Activated naive CD8-positive, alpha-beta T cell treated with anti-CD3 and anti-CD28 coated beads, Interleukin-2, amount 10 ng/mL, durations not matched to agents 7 days and 5 days (primary cell): ENCODE results near the gene MGAT5. TPM values are rescaled to one million over a fixed set of nuclear protein-coding genes. Genes with fewer than 3 reads are reported as not detected.

ENCODE experiments used
- ATAC-seq: fragments of 150-1000 bp; cut with Tn5 transposase; one replicate; pipeline ENCODE4 v1.10.0; 2021; ENCODE audit warnings: low read depth, moderate library complexity
- POLR2A ChIA-PET: fragments of 350-600 bp; sonication (Branson Sonifier 250); formaldehyde crosslinking; loops from one replicate; lab custom pipeline; 2021; ENCODE audit warnings: antibody characterized with exemption; lab: Charles Lee
- DNase-seq: peaks from one replicate; pipeline ENCODE4 v3.0.0; 2021
- H3K27ac Mint-ChIP-seq: one replicate; pipeline ENCODE4 v1.8.0; 2022; ENCODE audit warnings: mild to moderate bottlenecking, mixed read lengths
- H3K27me3 Mint-ChIP-seq: one replicate; pipeline ENCODE4 v1.8.0; 2022; ENCODE audit warnings: mild to moderate bottlenecking, moderate library complexity, mixed read lengths
- H3K36me3 Mint-ChIP-seq: one replicate; pipeline ENCODE4 v1.8.0; 2021; ENCODE audit warnings: mild to moderate bottlenecking, mixed read lengths
- H3K4me1 Mint-ChIP-seq: one replicate; pipeline ENCODE4 v1.8.0; 2021; ENCODE audit warnings: mixed read lengths
- H3K4me3 Mint-ChIP-seq: one replicate; pipeline ENCODE4 v1.8.0; 2022; ENCODE audit warnings: mild to moderate bottlenecking, moderate library complexity, mixed read lengths
- H3K9me3 Mint-ChIP-seq: one replicate; pipeline ENCODE4 v1.8.0; 2021; ENCODE audit warnings: mixed read lengths
- total RNA-seq, 2 experiments: library from RNA; stranded (reverse); gene quantifications; one replicate each; pipeline ENCODE4 v1.2.3, GENCODE V29; 2021

MGAT5 gene
- total RNA-seq, 2 experiments from 2014 or later: 66.3 to 70.9 TPM

GRCh38 chr2:134435936-134436335 lies 182.1 kb downstream of the MGAT5 start:
- no peaks in the 10 kb centered on the region for H3K4me1 Mint-ChIP-seq
- DNase-seq (no peak), ATAC-seq (no peak)
- H3K27ac Mint-ChIP-seq: no peak overlapping the region
- H3K36me3 Mint-ChIP-seq: peaks cover 1% of the 10 kb centered on the region
- no peak overlapping the region for H3K4me3 Mint-ChIP-seq
- H3K9me3 Mint-ChIP-seq: no peaks in the 10 kb centered on the region
- no peaks in the 10 kb centered on the region for H3K27me3 Mint-ChIP-seq
- POLR2A ChIA-PET: no interaction called here

GRCh38 chr2:134436706-134437105 lies 182.8 kb downstream of the MGAT5 start:
- H3K4me3 Mint-ChIP-seq: no peak overlapping the region
- H3K27me3 Mint-ChIP-seq: no peaks in the 10 kb centered on the region
- ATAC-seq (no peak), DNase-seq (no peak)
- no peaks in the 10 kb centered on the region for H3K4me1 Mint-ChIP-seq
- H3K36me3 Mint-ChIP-seq: peaks cover 1% of the 10 kb centered on the region
- H3K27ac Mint-ChIP-seq: no peak overlapping the region
- POLR2A ChIA-PET: no interaction called here
- H3K9me3 Mint-ChIP-seq: no peaks in the 10 kb centered on the region

GRCh38 chr2:134438371-134438770 lies 184.5 kb downstream of the MGAT5 start:
- no peak for DNase-seq
- no peak overlapping the region for H3K27ac Mint-ChIP-seq
- H3K4me1 Mint-ChIP-seq: no peaks in the 10 kb centered on the region
- no peaks in the 10 kb centered on the region for H3K27me3 Mint-ChIP-seq
- H3K9me3 Mint-ChIP-seq: no peaks in the 10 kb centered on the region
- no peaks in the 10 kb centered on the region for H3K36me3 Mint-ChIP-seq
- no peak overlapping the region for H3K4me3 Mint-ChIP-seq
- no peak for ATAC-seq
- POLR2A ChIA-PET: no interaction called here

GRCh38 chr2:134440336-134440909 lies 186.6 kb downstream of the MGAT5 start:
- H3K27ac Mint-ChIP-seq: no peak overlapping the region

GRCh38 chr2:134441153-134441863 lies 187.4 kb downstream of the MGAT5 start:
- Mint-ChIP-seq H3K27ac (no peak overlapping the region), H3K27me3 (no peaks in the 10 kb centered on the region), H3K36me3 (no peaks in the 10 kb centered on the region), H3K9me3 (no peaks in the 10 kb centered on the region), H3K4me3 (no peak overlapping the region), H3K4me1 (no peaks in the 10 kb centered on the region)
- ATAC-seq: no peak
- no peak for DNase-seq
- POLR2A ChIA-PET: no interaction called here

More at GRCh38 chr2:134440336-134440909, 186.6 kb downstream of the MGAT5 start:
- Mint-ChIP-seq H3K36me3 (no peaks in the 10 kb centered on the region), H3K27me3 (no peaks in the 10 kb centered on the region), H3K4me3 (no peak overlapping the region), H3K9me3 (no peaks in the 10 kb centered on the region), H3K4me1 (no peaks in the 10 kb centered on the region)
- DNase-seq (no peak), ATAC-seq (no peak)
- POLR2A ChIA-PET: no interaction called here

GRCh38 chr2:134443814-134444480 lies 190.1 kb downstream of the MGAT5 start:
- Mint-ChIP-seq H3K27me3 (no peaks in the 10 kb centered on the region), H3K27ac (no peak overlapping the region), H3K4me3 (no peak overlapping the region), H3K4me1 (no peaks in the 10 kb centered on the region), H3K36me3 (no peaks in the 10 kb centered on the region), H3K9me3 (no peaks in the 10 kb centered on the region)
- ATAC-seq (no peak), DNase-seq (no peak)
- POLR2A ChIA-PET: no interaction called here

GRCh38 chr2:134445116-134445515 lies 191.2 kb downstream of the MGAT5 start:
- POLR2A ChIA-PET: no interaction called here
- no peaks in the 10 kb centered on the region for H3K9me3 Mint-ChIP-seq
- H3K27ac Mint-ChIP-seq: no peak overlapping the region
- no peaks in the 10 kb centered on the region for H3K4me1 Mint-ChIP-seq
- no peak for ATAC-seq
- no peak overlapping the region for H3K4me3 Mint-ChIP-seq
- H3K27me3 Mint-ChIP-seq: no peaks in the 10 kb centered on the region
- no peaks in the 10 kb centered on the region for H3K36me3 Mint-ChIP-seq
- DNase-seq: no peak

- H3K36me3 Mint-ChIP-seq: no peaks in the 10 kb centered on the region
- H3K27me3 Mint-ChIP-seq: no peaks in the 10 kb centered on the region
- no peak overlapping the region for H3K4me3 Mint-ChIP-seq
- POLR2A ChIA-PET: no interaction called here
- H3K9me3 Mint-ChIP-seq: no peaks in the 10 kb centered on the region
- ATAC-seq (no peak), DNase-seq (no peak)
- no peak overlapping the region for H3K27ac Mint-ChIP-seq
- H3K4me1 Mint-ChIP-seq: no peaks in the 10 kb centered on the region
These were observed 192.1 kb downstream of the MGAT5 start for GRCh38 chr2:134445985-134446382.

- DNase-seq (no peak), ATAC-seq (no peak)
- no peaks in the 10 kb centered on the region for H3K4me1 Mint-ChIP-seq
- H3K36me3 Mint-ChIP-seq: no peaks in the 10 kb centered on the region
- no peaks in the 10 kb centered on the region for H3K27me3 Mint-ChIP-seq
- no peak overlapping the region for H3K4me3 Mint-ChIP-seq
- no peak overlapping the region for H3K27ac Mint-ChIP-seq
- POLR2A ChIA-PET: no interaction called here
- H3K9me3 Mint-ChIP-seq: no peaks in the 10 kb centered on the region
These were observed 192.6 kb downstream of the MGAT5 start for GRCh38 chr2:134446383-134447017.

- Mint-ChIP-seq H3K36me3 (no peaks in the 10 kb centered on the region), H3K27ac (no peak overlapping the region), H3K9me3 (no peaks in the 10 kb centered on the region), H3K4me1 (no peaks in the 10 kb centered on the region), H3K4me3 (no peak overlapping the region), H3K27me3 (no peaks in the 10 kb centered on the region)
- ATAC-seq (no peak), DNase-seq (no peak)
- POLR2A ChIA-PET: no interaction called here
These were observed 193.8 kb downstream of the MGAT5 start for GRCh38 chr2:134447669-134448068.

- H3K4me1 Mint-ChIP-seq: no peaks in the 10 kb centered on the region
- H3K4me3 Mint-ChIP-seq: no peak overlapping the region
- no peaks in the 10 kb centered on the region for H3K36me3 Mint-ChIP-seq
- no peaks in the 10 kb centered on the region for H3K27me3 Mint-ChIP-seq
- DNase-seq (no peak), ATAC-seq (no peak)
- no peak overlapping the region for H3K27ac Mint-ChIP-seq
- POLR2A ChIA-PET: no interaction called here
- H3K9me3 Mint-ChIP-seq: no peaks in the 10 kb centered on the region
These were observed 194.8 kb downstream of the MGAT5 start for GRCh38 chr2:134448650-134449049.

GRCh38 chr2:134449157-134449556 lies 195.3 kb downstream of the MGAT5 start:
- H3K4me3 Mint-ChIP-seq: no peak overlapping the region
- H3K9me3 Mint-ChIP-seq: no peaks in the 10 kb centered on the region
- H3K36me3 Mint-ChIP-seq: no peaks in the 10 kb centered on the region
- ATAC-seq (no peak), DNase-seq (no peak)
- no peak overlapping the region for H3K27ac Mint-ChIP-seq
- no peaks in the 10 kb centered on the region for H3K27me3 Mint-ChIP-seq
- POLR2A ChIA-PET: no interaction called here
- no peaks in the 10 kb centered on the region for H3K4me1 Mint-ChIP-seq

- POLR2A ChIA-PET: no interaction called here
- Mint-ChIP-seq H3K27ac (no peak overlapping the region), H3K9me3 (no peaks in the 10 kb centered on the region), H3K27me3 (no peaks in the 10 kb centered on the region), H3K36me3 (no peaks in the 10 kb centered on the region), H3K4me3 (no peak overlapping the region), H3K4me1 (no peaks in the 10 kb centered on the region)
- no peak for ATAC-seq
- no peak for DNase-seq
These were observed 196.1 kb downstream of the MGAT5 start for GRCh38 chr2:134449751-134450513.
